ENCODE measurements around the gene FGF21.
A peak's percentile ranks its signal among the peaks of the same experiment; 100 is the strongest.

FGF21 gene

DNA sequence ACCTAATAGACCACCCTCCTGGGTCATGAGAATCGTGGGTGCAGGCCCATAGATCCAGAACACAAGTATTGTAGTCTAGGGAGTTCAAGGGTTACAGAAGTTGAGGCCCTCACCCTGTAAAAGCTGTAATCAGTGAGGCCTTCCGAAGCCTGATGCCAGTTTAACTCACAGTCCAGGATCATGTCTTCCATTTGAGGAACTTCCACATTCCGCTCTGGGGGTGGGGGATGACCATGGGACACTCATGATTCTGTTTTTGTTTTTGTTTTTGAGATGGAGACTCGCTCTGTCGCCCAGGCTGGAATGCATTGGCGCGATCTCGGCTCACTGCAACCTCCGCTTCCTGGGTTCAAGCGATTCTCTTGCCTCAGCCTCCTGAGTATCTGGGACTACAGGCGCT is 13.2 kb upstream of the FGF21 start:
- DNase-seq (ENCODE audit: extremely low read depth, low read depth): no peak
- TF ChIP-seq, protein P1, sequence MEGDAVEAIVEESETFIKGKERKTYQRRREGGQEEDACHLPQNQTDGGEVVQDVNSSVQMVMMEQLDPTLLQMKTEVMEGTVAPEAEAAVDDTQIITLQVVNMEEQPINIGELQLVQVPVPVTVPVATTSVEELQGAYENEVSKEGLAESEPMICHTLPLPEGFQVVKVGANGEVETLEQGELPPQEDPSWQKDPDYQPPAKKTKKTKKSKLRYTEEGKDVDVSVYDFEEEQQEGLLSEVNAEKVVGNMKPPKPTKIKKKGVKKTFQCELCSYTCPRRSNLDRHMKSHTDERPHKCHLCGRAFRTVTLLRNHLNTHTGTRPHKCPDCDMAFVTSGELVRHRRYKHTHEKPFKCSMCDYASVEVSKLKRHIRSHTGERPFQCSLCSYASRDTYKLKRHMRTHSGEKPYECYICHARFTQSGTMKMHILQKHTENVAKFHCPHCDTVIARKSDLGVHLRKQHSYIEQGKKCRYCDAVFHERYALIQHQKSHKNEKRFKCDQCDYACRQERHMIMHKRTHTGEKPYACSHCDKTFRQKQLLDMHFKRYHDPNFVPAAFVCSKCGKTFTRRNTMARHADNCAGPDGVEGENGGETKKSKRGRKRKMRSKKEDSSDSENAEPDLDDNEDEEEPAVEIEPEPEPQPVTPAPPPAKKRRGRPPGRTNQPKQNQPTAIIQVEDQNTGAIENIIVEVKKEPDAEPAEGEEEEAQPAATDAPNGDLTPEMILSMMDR (IDR thresholded peaks at IDR 0.05; ENCODE audit: low read depth, low read length): no peak

GRCh38 chr19:48745208-48745995 is 9.9 kb upstream of the FGF21 start:
- TF ChIP-seq, protein P1 (IDR thresholded peaks at IDR 0.05; ENCODE audit: low read depth, low read length): no peak
- no peak for DNase-seq (ENCODE audit: extremely low read depth, low read depth)

DNA sequence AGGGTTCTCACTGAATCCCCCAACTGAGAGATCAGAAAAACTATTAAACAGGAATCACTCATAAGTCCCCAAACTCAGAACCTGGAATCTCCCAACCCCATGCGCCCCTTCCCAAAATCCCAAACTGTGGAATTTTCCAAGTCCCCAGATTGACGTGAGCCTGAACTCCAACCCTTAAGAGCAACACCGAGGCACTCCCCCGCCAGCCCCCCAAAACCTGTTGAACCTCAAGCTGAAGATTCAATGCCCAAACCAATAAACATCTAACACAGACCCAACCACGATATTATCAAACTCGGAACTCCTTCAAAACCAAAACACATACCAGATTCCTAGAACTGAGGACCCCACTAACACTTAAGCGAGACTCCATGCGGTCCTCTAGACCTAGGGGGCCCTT is 9.2 kb upstream of the FGF21 start:
- DNase-seq (ENCODE audit: extremely low read depth, low read depth): no peak
- TF ChIP-seq, protein P1 (IDR thresholded peaks at IDR 0.05; ENCODE audit: low read depth, low read length): no peak

DNA sequence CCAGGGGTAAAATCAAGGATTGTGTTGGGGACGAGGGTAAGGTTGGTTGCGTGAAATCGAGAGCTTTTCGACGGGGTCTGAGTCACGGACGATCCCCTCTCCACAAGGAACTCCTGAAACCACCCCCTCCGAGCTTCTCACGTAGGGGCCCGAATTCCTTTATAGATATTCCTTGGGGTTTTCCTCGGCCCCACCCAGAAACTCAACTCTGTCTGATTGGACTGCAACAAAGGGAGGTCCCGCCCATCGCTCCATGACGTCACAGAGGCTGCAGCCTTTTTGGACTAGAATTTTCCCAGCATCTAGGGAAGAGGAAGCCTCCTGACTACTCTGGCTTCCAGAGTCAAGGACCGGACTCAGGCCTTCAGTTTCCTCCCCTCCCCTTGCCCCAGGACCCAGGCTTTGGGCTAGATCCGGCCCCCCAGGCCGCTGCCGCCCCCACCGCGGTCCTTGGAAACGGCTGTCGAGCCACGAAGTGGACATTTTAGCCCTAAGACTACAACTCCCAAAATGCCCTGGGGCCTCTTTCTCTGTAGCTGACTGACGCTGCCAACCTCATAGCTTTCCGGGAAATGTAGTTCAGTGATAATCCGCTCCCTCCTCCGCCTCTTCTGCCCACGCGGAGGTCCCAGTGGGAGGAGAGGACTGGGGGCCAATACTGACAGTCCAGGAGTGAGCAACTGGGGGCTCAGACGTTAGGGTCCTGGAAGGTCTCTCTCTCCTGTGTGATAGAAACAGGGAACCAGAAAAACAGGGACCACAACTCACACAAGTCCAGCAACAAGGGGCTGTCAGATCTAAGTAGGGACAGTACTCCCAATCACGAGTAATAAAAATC is 8.4 kb upstream of the FGF21 start, which contains the start of gene IZUMO1:
Gene IZUMO1, minus strand, starts transcription at position 172 of the 838 bp plus-strand sequence. CDS start 1,050 bp downstream, outside the sequence.
- peak; percentile 55 for DNase-seq (ENCODE audit: extremely low read depth, low read depth)
- TF ChIP-seq, protein P1 (IDR thresholded peaks at IDR 0.05; ENCODE audit: low read depth, low read length): no peak

DNA sequence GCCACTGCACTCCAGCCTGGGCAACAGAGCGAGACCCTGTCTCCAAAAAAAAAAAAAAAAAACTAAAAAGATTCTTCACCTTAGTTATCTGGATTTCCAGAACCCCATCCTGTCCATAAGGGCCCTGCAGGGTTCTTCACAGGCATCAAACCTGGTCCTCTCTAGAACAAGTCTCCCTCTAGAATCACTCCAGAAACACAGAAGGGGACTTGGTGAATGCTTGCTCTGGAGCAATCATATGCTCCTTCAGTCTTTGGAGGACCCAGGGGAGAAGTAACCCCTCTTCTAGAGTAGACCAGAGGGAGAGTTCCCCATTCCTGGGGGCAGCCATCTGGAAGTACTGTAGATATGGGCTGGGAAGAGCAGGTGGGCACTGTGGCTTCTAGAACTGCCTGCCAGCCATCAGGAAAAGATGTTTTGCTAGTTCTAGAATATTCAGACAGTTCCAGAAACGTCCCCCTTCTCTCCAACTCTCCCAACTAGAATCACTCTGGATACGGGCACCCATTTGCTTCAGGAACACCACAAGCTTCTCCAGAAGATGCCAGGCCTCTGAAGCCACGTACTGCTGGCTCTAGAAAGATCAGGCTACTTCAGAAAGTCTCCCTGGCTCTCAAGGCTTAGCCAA is 5.6 kb upstream of the FGF21 start:
- DNase-seq (ENCODE audit: extremely low read depth, low read depth): no peak
- TF ChIP-seq, protein P1 (IDR thresholded peaks at IDR 0.05; ENCODE audit: low read depth, low read length): no peak

DNA sequence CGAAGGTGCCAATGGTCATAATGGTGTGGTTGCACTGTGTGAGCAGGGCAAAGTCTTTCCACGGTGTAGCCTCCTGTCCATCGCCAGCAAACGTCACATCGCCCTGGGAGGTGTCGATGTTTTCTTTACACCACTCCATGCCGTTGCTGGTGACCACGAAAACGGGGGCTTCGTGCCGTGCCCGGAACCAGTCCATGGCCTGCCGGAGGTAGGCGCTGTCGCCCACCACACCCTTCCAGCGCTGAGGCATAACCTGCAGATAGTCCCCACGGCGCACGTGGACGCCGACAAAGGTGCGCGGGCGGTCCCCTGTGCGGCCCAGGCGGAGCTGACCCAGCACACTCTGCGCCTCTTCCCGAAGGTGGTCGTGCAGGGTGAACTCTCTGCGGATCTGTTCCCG is 5.0 kb upstream of the FGF21 start:
- no peak for DNase-seq (ENCODE audit: extremely low read depth, low read depth)
- TF ChIP-seq, protein P1 (IDR thresholded peaks at IDR 0.05; ENCODE audit: low read depth, low read length): no peak

All from AG09319 (cell line).